ENCODE measurements around the gene SERPINI2.
"Not testable (repeated sequence)": the region's sequence is repeated elsewhere in the genome, so short reads cannot be mapped to it uniquely, and the experiment has no call there.

Gene SERPINI2

GRCh38 chr3:167450675-167451074, 23.2 kb downstream of the SERPINI2 start:
- Histone ChIP-seq H3K4me3 (ENCODE audit: low read depth in 1 of 2, low read length in 1 of 2) (no peak overlapping the region), H3K27me3 (no peaks in the 10 kb centered on the region), H3K4me1 (ENCODE audit: control insufficient read depth in 1 of 2, insufficient read depth in 1 of 2, low read depth in 1 of 2, low read length in 1 of 2) (no peaks in the 10 kb centered on the region), H3K36me3 (no peaks in the 10 kb centered on the region), H3K9me3 (no peaks in the 10 kb centered on the region), H3K27ac (no peak overlapping the region)
- no peak for TF ChIP-seq CTCF (IDR thresholded peaks at IDR 0.05)

DNA sequence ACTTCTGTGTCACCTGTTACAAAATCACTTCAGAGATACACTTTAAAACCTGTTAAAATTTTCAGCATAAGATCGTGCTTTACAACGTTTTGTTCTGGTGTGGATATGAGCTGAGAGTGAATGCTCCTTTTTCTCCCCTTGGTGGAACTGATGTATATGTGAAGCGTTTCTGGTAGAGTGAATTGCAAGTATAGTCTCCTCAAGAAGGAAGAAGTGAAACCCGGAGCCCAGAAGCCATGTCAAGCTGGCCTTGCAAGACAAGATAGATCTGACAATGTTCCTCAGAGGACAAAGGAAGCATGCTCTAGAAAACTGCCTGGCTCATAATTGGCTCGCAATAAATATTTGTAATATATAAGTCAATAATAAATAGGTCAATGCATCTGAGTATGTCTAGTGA, 23.6 kb downstream of the SERPINI2 start:
- Histone ChIP-seq H3K27ac (no peak overlapping the region), H3K27me3 (no peaks in the 10 kb centered on the region), H3K36me3 (no peaks in the 10 kb centered on the region), H3K4me1 (ENCODE audit: control insufficient read depth in 1 of 2, insufficient read depth in 1 of 2, low read depth in 1 of 2, low read length in 1 of 2) (no peaks in the 10 kb centered on the region), H3K4me3 (ENCODE audit: low read depth in 1 of 2, low read length in 1 of 2) (no peak overlapping the region), H3K9me3 (no peaks in the 10 kb centered on the region)
- no peak for TF ChIP-seq CTCF (IDR thresholded peaks at IDR 0.05)

DNA sequence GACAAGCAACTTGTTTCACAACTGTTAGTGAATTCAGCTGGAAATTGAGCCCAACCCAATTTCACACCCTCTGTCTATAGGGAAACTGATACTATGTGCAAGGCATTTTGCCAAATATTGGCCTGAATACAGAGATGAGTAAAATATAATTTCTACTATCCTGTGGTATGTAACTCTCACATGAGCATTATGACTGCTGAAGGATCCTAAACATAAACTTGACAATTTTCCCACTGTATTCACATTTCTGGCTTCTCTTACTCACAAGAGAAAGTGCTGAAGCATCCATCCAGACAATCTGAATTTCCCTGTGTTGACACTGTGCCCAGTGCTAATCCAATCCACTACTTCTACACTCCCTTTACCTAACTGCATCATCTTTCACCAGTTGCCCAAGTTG, 28.4 kb downstream of the SERPINI2 start:
- no peak overlapping the region for H3K4me3 ChIP-seq (ENCODE audit: low read depth in 1 of 2, low read length in 1 of 2)
- no peaks in the 10 kb centered on the region for H3K27me3 ChIP-seq
- no peaks in the 10 kb centered on the region for H3K9me3 ChIP-seq
- no peak overlapping the region for H3K27ac ChIP-seq
- no peaks in the 10 kb centered on the region for H3K36me3 ChIP-seq
- H3K4me1 ChIP-seq (ENCODE audit: control insufficient read depth in 1 of 2, insufficient read depth in 1 of 2, low read depth in 1 of 2, low read length in 1 of 2) = no peaks in the 10 kb centered on the region
- no peak for TF ChIP-seq CTCF (IDR thresholded peaks at IDR 0.05)

GRCh38 chr3:167441256-167441655, 32.6 kb downstream of the SERPINI2 start:
- no peaks in the 10 kb centered on the region for H3K9me3 ChIP-seq
- H3K4me1 ChIP-seq (ENCODE audit: control insufficient read depth in 1 of 2, insufficient read depth in 1 of 2, low read depth in 1 of 2, low read length in 1 of 2) = no peaks in the 10 kb centered on the region
- H3K36me3 ChIP-seq = no peaks in the 10 kb centered on the region
- no peaks in the 10 kb centered on the region for H3K27me3 ChIP-seq
- H3K27ac ChIP-seq = no peak overlapping the region
- H3K4me3 ChIP-seq (ENCODE audit: low read depth in 1 of 2, low read length in 1 of 2) = no peak overlapping the region
- no peak for TF ChIP-seq CTCF (IDR thresholded peaks at IDR 0.05)

DNA sequence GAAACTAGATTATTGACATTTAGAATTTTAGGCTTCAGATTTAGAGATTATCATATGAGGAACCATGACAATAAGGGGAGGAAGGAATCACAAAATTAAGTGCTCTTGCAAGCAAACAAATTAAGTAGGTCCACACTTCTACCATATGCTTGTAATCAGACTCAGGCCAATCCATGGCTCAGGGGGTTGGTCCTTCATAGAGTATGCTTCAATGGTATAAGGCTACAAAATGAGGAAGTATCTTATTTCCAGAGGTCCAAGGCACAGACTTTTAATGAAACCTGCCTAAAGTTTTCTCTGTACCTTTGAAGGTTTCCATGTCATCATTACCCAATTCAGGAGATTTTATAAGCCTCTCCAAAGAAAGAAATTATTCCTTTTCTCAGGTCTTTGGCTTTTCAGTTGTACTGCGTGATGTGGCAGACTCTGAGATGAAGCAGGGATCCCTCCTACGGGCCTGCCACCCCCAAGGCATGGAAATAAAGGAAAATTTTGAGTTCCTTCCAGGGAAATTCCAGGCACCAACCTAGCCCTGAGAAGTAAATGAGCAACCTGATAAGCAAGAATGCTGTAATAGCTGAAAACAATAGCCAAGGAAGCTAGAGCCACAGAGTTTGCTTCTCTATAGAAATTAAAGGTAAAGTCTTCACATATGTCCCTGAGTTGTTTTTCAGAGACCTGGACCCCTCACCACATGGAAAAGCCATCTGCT, 36.3 kb downstream of the SERPINI2 start:
- no peaks in the 10 kb centered on the region for H3K9me3 ChIP-seq
- H3K27me3 ChIP-seq = no peaks in the 10 kb centered on the region
- TF ChIP-seq CTCF (IDR thresholded peaks at IDR 0.05) = no peak
- no peak overlapping the region for H3K27ac ChIP-seq
- no peak overlapping the region for H3K4me3 ChIP-seq (ENCODE audit: low read depth in 1 of 2, low read length in 1 of 2)
- no peaks in the 10 kb centered on the region for H3K36me3 ChIP-seq
- no peaks in the 10 kb centered on the region for H3K4me1 ChIP-seq (ENCODE audit: control insufficient read depth in 1 of 2, insufficient read depth in 1 of 2, low read depth in 1 of 2, low read length in 1 of 2)

- H3K4me3 ChIP-seq (ENCODE audit: low read depth in 1 of 2, low read length in 1 of 2); H3K36me3 ChIP-seq; H3K27me3 ChIP-seq; H3K27ac ChIP-seq; H3K4me1 ChIP-seq (ENCODE audit: control insufficient read depth in 1 of 2, insufficient read depth in 1 of 2, low read depth in 1 of 2, low read length in 1 of 2); H3K9me3 ChIP-seq: not testable (repeated sequence)
These were observed 46.9 kb downstream of the SERPINI2 start for GRCh38 chr3:167426962-167427361.

- not testable (repeated sequence) for H3K27me3 ChIP-seq; H3K27ac ChIP-seq; H3K4me3 ChIP-seq (ENCODE audit: low read depth in 1 of 2, low read length in 1 of 2); H3K36me3 ChIP-seq; H3K9me3 ChIP-seq; H3K4me1 ChIP-seq (ENCODE audit: control insufficient read depth in 1 of 2, insufficient read depth in 1 of 2, low read depth in 1 of 2, low read length in 1 of 2)
These were observed 51.4 kb downstream of the SERPINI2 start for GRCh38 chr3:167422396-167422795.
